GM23338 (cell line): Measurements from ENCODE around the gene MYH14. TPM values are rescaled to one million over a fixed set of nuclear protein-coding genes. Genes with fewer than 3 reads are reported as not detected.

Experiments
- ATAC-seq: fragments of 200-7000 bp; cut with Tn5 transposase; 3 replicates; pipeline ENCODE4 v1.9.1; 2020
- DNase-seq: peaks from one replicate; pipeline ENCODE4 v3.0.0-alpha.2; 2015; ENCODE audit warnings: low spot score
- H2AFZ ChIP-seq: fragments of 200-600 bp; sonication (generic); 2 replicates; pipeline ENCODE4 v1.8.0; 2016; ENCODE audit warnings: antibody characterized with exemption, mild to moderate bottlenecking, moderate library complexity
- H3F3A ChIP-seq: fragments of 200-600 bp; sonication (generic); replicated peaks from 2 replicates; pipeline ENCODE4 v1.8.0; 2017; ENCODE audit warnings: antibody characterized with exemption, mixed run types, low read depth
- H3K27ac ChIP-seq: fragments of 200-600 bp; sonication (generic); 2 replicates; pipeline ENCODE4 v1.6.1; 2016; ENCODE audit warnings: low read depth
- H3K27me3 ChIP-seq: fragments of 200-600 bp; sonication (generic); 2 replicates; pipeline ENCODE4 v1.8.0; 2016; ENCODE audit warnings: mild to moderate bottlenecking, mixed run types, moderate library complexity; ENCODE audit not compliant: insufficient read depth
- H3K36me3 ChIP-seq: fragments of 200-600 bp; sonication (generic); 2 replicates; pipeline ENCODE4 v1.8.0; 2016; ENCODE audit warnings: mild to moderate bottlenecking; ENCODE audit not compliant: insufficient read depth
- H3K4me1 ChIP-seq: fragments of 200-600 bp; sonication (generic); 2 replicates; pipeline ENCODE4 v1.8.0; 2016; ENCODE audit warnings: mild to moderate bottlenecking, moderate library complexity; ENCODE audit not compliant: insufficient read depth
- H3K4me2 ChIP-seq: fragments of 200-600 bp; sonication (generic); 2 replicates; pipeline ENCODE4 v1.7.1; 2017; ENCODE audit warnings: mixed run types
- H3K4me3 ChIP-seq: fragments of 200-600 bp; sonication (generic); 2 replicates; pipeline ENCODE4 v1.6.1; 2016; ENCODE audit warnings: mixed run types
- H3K79me2 ChIP-seq: fragments of 200-600 bp; sonication (generic); replicated peaks from 2 replicates; pipeline ENCODE4 v1.8.0; 2017; ENCODE audit warnings: mild to moderate bottlenecking; ENCODE audit not compliant: insufficient read depth
- H3K9me2 ChIP-seq: fragments of 200-600 bp; sonication (generic); 2 replicates; pipeline ENCODE4 v1.8.0; 2017; ENCODE audit not compliant: insufficient read depth
- H4K20me1 ChIP-seq: fragments of 200-600 bp; sonication (generic); replicated peaks from 2 replicates; pipeline ENCODE4 v1.8.0; 2017; ENCODE audit warnings: mild to moderate bottlenecking; ENCODE audit not compliant: insufficient read depth
- H3K27ac Mint-ChIP-seq: 2 replicates; pipeline ENCODE4 v1.8.0; 2020; ENCODE audit warnings: inconsistent platforms, mild to moderate bottlenecking, moderate library complexity, mixed read lengths
- H3K27me3 Mint-ChIP-seq: 3 replicates; pipeline ENCODE4 v1.8.0; 2022; ENCODE audit warnings: low read depth, mild to moderate bottlenecking, moderate library complexity, mixed read lengths, inconsistent platforms; ENCODE audit not compliant: insufficient read depth, poor library complexity
- H3K36me3 Mint-ChIP-seq: 3 replicates; pipeline ENCODE4 v1.8.0; 2021; ENCODE audit warnings: low read depth, mild to moderate bottlenecking, inconsistent platforms, moderate library complexity, mixed read lengths
- H3K4me1 Mint-ChIP-seq: 3 replicates; pipeline ENCODE4 v1.8.0; 2020; ENCODE audit warnings: mild to moderate bottlenecking, inconsistent platforms, mixed read lengths
- H3K4me3 Mint-ChIP-seq: 3 replicates; pipeline ENCODE4 v1.8.0; 2021; ENCODE audit warnings: moderate library complexity, mild to moderate bottlenecking, inconsistent platforms, mixed read lengths
- H3K9me3 Mint-ChIP-seq: 3 replicates; pipeline ENCODE4 v1.8.0; 2020; ENCODE audit warnings: moderate library complexity, mild to moderate bottlenecking, inconsistent platforms, mixed read lengths
- CREB1 ChIP-seq: fragments of 250-450 bp; sonication (Bioruptor Pico); IDR thresholded peaks from 2 replicates; pipeline ENCODE4 v1.5.0; 2020; ENCODE audit warnings: low read depth, mild to moderate bottlenecking, moderate library complexity
- CTCF ChIP-seq, 2 experiments: fragments of 200-600 bp in 1 of 2; sonication (generic) in 1 of 2; conservative IDR thresholded peaks; 2 replicates each; pipeline versions ENCODE4 v1.5.1 to v1.6.1; 2016 to 2017; ENCODE audit warnings: antibody characterized with exemption in 2 of 2, low read depth in 2 of 2, mild to moderate bottlenecking in 2 of 2, moderate library complexity in 1 of 2
- ETS1 ChIP-seq: IDR thresholded peaks from 2 replicates; pipeline ENCODE4 v1.6.1; 2016; ENCODE audit warnings: antibody characterized with exemption
- EZH2 ChIP-seq: fragments of 200-600 bp; sonication (generic); IDR thresholded peaks from one replicate; pipeline ENCODE4 v1.8.0; 2017; ENCODE audit warnings: antibody characterized with exemption, mild to moderate bottlenecking, low read depth; ENCODE audit not compliant: unreplicated experiment
- EZH2phosphoT487 ChIP-seq: fragments of 200-600 bp; sonication (generic); IDR thresholded peaks from one replicate; pipeline ENCODE4 v1.8.1; 2018; ENCODE audit warnings: antibody characterized with exemption; ENCODE audit not compliant: unreplicated experiment
- JUNB ChIP-seq: IDR thresholded peaks from one replicate; pipeline ENCODE4 v1.6.1; 2016; ENCODE audit warnings: antibody characterized with exemption; ENCODE audit not compliant: unreplicated experiment
- NANOG ChIP-seq: IDR thresholded peaks from 2 replicates; pipeline ENCODE4 v1.6.1; 2016; ENCODE audit warnings: antibody characterized with exemption, borderline replicate concordance
- REST ChIP-seq: IDR thresholded peaks from one replicate; pipeline ENCODE4 v1.6.1; 2018; ENCODE audit warnings: antibody characterized with exemption; ENCODE audit not compliant: unreplicated experiment
- STAT1 ChIP-seq: IDR thresholded peaks from one replicate; pipeline ENCODE4 v1.6.1; 2016; ENCODE audit warnings: antibody characterized with exemption; ENCODE audit not compliant: unreplicated experiment
- ZNF114 ChIP-seq: fragments of 250-450 bp; sonication (Bioruptor Pico); IDR thresholded peaks from 2 replicates; pipeline ENCODE4 v1.5.0; 2020; ENCODE audit warnings: mild to moderate bottlenecking, moderate library complexity
- ZNF331 ChIP-seq: fragments of 250-450 bp; sonication (Bioruptor Pico); IDR thresholded peaks from 2 replicates; pipeline ENCODE4 v1.5.0; 2020; ENCODE audit warnings: low read depth, mild to moderate bottlenecking, moderate library complexity
- polyA plus RNA-seq: library from polyadenylated mRNA; unstranded; fragments of >200 nt; fragmentation: Nextera tagmentation; extraction: Ambion mirVana; gene quantifications from 2 replicates; pipeline ENCODE4 v1.2.1, GENCODE V29; 2016
- total RNA-seq: library from RNA; depleted of rRNA; stranded (reverse); fragments of >200 nt; shearing (Covaris generic); gene quantifications from 2 replicates; pipeline ENCODE4 v1.2.3, GENCODE V29; 2014
- TF ChIP-seq, protein P1 (sequence below): fragments of 250-450 bp; sonication (Bioruptor Pico); IDR thresholded peaks from 2 replicates; pipeline ENCODE4 v1.5.0; 2020; ENCODE audit warnings: mild to moderate bottlenecking, moderate library complexity

The MYH14 gene
- total and polyA plus RNA-seq, 2 experiments from 2014 or later = 25.5 to 27.5 TPM

- peak overlapping the region; percentile 50; the same call in 1 of the 2 replicates for H3K27ac ChIP-seq
- no peaks in the 10 kb centered on the region for H3K27me3 ChIP-seq
- ATAC-seq = no peak
- no peaks in the 10 kb centered on the region for H3K9me2 ChIP-seq
- no peaks in the 10 kb centered on the region for H3K4me1 Mint-ChIP-seq
- H3K4me3 ChIP-seq = no peak overlapping the region
- DNase-seq = no peak
- TF ChIP-seq STAT1 (no peak), CREB1 (CRISPR knock-in tag) (no peak), CTCF (conservative IDR thresholded peaks at IDR 0.05; ENCODE audit: low read depth in 2 of 2) (no peak), REST (no peak), JUNB (no peak), ZNF331 (CRISPR knock-in tag) (no peak), NANOG (no peak), EZH2 (no peak), ZNF114 (CRISPR knock-in tag) (no peak), EZH2phosphoT487 (no peak), ETS1 (no peak)
- TF ChIP-seq, protein P1, sequence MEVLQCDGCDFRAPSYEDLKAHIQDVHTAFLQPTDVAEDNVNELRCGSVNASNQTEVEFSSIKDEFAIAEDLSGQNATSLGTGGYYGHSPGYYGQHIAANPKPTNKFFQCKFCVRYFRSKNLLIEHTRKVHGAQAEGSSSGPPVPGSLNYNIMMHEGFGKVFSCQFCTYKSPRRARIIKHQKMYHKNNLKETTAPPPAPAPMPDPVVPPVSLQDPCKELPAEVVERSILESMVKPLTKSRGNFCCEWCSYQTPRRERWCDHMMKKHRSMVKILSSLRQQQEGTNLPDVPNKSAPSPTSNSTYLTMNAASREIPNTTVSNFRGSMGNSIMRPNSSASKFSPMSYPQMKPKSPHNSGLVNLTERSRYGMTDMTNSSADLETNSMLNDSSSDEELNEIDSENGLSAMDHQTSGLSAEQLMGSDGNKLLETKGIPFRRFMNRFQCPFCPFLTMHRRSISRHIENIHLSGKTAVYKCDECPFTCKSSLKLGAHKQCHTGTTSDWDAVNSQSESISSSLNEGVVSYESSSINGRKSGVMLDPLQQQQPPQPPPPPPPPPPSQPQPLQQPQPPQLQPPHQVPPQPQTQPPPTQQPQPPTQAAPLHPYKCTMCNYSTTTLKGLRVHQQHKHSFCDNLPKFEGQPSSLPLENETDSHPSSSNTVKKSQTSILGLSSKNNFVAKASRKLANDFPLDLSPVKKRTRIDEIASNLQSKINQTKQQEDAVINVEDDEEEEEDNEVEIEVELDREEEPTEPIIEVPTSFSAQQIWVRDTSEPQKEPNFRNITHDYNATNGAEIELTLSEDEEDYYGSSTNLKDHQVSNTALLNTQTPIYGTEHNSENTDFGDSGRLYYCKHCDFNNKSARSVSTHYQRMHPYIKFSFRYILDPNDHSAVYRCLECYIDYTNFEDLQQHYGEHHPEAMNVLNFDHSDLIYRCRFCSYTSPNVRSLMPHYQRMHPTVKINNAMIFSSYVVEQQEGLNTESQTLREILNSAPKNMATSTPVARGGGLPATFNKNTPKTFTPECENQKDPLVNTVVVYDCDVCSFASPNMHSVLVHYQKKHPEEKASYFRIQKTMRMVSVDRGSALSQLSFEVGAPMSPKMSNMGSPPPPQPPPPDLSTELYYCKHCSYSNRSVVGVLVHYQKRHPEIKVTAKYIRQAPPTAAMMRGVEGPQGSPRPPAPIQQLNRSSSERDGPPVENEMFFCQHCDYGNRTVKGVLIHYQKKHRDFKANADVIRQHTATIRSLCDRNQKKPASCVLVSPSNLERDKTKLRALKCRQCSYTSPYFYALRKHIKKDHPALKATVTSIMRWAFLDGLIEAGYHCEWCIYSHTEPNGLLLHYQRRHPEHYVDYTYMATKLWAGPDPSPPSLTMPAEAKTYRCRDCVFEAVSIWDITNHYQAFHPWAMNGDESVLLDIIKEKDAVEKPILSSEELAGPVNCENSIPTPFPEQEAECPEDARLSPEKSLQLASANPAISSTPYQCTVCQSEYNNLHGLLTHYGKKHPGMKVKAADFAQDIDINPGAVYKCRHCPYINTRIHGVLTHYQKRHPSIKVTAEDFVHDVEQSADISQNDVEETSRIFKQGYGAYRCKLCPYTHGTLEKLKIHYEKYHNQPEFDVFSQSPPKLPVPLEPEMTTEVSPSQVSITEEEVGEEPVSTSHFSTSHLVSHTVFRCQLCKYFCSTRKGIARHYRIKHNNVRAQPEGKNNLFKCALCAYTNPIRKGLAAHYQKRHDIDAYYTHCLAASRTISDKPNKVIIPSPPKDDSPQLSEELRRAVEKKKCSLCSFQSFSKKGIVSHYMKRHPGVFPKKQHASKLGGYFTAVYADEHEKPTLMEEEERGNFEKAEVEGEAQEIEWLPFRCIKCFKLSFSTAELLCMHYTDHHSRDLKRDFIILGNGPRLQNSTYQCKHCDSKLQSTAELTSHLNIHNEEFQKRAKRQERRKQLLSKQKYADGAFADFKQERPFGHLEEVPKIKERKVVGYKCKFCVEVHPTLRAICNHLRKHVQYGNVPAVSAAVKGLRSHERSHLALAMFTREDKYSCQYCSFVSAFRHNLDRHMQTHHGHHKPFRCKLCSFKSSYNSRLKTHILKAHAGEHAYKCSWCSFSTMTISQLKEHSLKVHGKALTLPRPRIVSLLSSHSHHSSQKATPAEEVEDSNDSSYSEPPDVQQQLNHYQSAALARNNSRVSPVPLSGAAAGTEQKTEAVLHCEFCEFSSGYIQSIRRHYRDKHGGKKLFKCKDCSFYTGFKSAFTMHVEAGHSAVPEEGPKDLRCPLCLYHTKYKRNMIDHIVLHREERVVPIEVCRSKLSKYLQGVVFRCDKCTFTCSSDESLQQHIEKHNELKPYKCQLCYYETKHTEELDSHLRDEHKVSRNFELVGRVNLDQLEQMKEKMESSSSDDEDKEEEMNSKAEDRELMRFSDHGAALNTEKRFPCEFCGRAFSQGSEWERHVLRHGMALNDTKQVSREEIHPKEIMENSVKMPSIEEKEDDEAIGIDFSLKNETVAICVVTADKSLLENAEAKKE = no peak
- no peak overlapping the region for H3K27ac Mint-ChIP-seq
- no peaks in the 10 kb centered on the region for H4K20me1 ChIP-seq
- peaks cover 4% of the 10 kb centered on the region for H3K27me3 Mint-ChIP-seq
- no peak overlapping the region for H3K4me2 ChIP-seq
- H3F3A ChIP-seq = no peaks in the 10 kb centered on the region
- H3K36me3 ChIP-seq = no peaks in the 10 kb centered on the region
- no peak overlapping the region for H3K4me3 Mint-ChIP-seq
- no peaks in the 10 kb centered on the region; the same call in 1 of the 2 replicates for H3K4me1 ChIP-seq
- H3K79me2 ChIP-seq = no peaks in the 10 kb centered on the region
- H2AFZ ChIP-seq = no peak overlapping the region
- peaks cover 44% of the 10 kb centered on the region for H3K36me3 Mint-ChIP-seq
- peaks cover 93% of the 10 kb centered on the region for H3K9me3 Mint-ChIP-seq
These were observed 62.6 kb downstream of the MYH14 start for GRCh38 chr19:50266041-50266440.
